HEK293 (cell line): ENCODE results near the gene MYH7B.

ENCODE experiments used
- KLF16 ChIP-seq: fragments of 450-650 bp; formaldehyde crosslinking; IDR thresholded peaks from 2 replicates; pipeline ENCODE4 v1.5.1; 2017; ENCODE audit warnings: missing biosample characterization, missing genetic modification characterization
- PRDM10 ChIP-seq: fragments of 450-650 bp; formaldehyde crosslinking; IDR thresholded peaks from 2 replicates; pipeline ENCODE4 v1.5.1; 2016; ENCODE audit warnings: missing biosample characterization, missing genetic modification characterization
- REST ChIP-seq: fragments of 450-650 bp; formaldehyde crosslinking; IDR thresholded peaks from 2 replicates; pipeline ENCODE4 v1.5.1; 2016; ENCODE audit warnings: missing biosample characterization, missing genetic modification characterization
- SP2 ChIP-seq: fragments of 450-650 bp; formaldehyde crosslinking; IDR thresholded peaks from 2 replicates; pipeline ENCODE4 v1.5.1; 2016; ENCODE audit warnings: missing biosample characterization, missing genetic modification characterization
- YY1 ChIP-seq: fragments of 450-650 bp; formaldehyde crosslinking; IDR thresholded peaks from 2 replicates; pipeline ENCODE4 v1.5.1; 2018; ENCODE audit warnings: missing biosample characterization, missing genetic modification characterization
- ZEB2 ChIP-seq: fragments of 450-650 bp; formaldehyde crosslinking; IDR thresholded peaks from 2 replicates; pipeline ENCODE4 v1.5.1; 2016; ENCODE audit warnings: missing biosample characterization, missing genetic modification characterization
- ZNF324 ChIP-seq: fragments of 450-650 bp; formaldehyde crosslinking; IDR thresholded peaks from 2 replicates; pipeline ENCODE4 v1.5.1; 2016; ENCODE audit warnings: missing biosample characterization, missing genetic modification characterization
- TF ChIP-seq, protein P1 (sequence below): fragments of 450-650 bp; formaldehyde crosslinking; IDR thresholded peaks from 2 replicates; pipeline ENCODE4 v1.5.1; 2016; ENCODE audit warnings: missing biosample characterization, missing genetic modification characterization
- TF ChIP-seq, protein P2 (sequence below): fragments of 450-650 bp; formaldehyde crosslinking; IDR thresholded peaks from 2 replicates; pipeline ENCODE4 v1.5.1; 2016; ENCODE audit warnings: missing biosample characterization, missing genetic modification characterization, low read depth
- TF ChIP-seq, protein P3 (sequence below): fragments of 450-650 bp; formaldehyde crosslinking; IDR thresholded peaks from 2 replicates; pipeline ENCODE4 v1.5.1; 2016; ENCODE audit warnings: missing biosample characterization, missing genetic modification characterization

DNA sequence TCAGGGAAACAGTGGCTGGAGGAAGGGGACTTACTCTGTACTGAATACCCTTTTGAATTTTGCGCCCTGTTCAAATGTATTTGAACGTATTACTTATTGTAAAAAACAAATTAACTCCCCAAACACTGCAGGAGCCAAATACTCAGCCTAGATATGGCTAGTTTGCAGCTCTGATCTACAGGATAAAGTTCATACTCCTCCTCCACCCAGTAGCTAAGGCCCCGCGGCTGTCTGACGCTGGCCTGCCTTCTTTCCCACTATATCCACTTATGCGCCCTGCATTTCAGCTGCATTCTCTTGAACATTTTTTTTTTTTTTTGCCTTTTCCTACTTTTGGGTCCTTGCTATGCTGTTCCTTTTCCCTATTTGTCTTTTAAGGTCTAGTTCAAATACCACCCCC is 6.5 kb upstream of the MYH7B start:
- no peak for TF ChIP-seq PRDM10
- no peak for TF ChIP-seq SP2 (tag by site-specific recombination)
- no peak for TF ChIP-seq YY1 (tag by site-specific recombination)
- TF ChIP-seq, protein P1, sequence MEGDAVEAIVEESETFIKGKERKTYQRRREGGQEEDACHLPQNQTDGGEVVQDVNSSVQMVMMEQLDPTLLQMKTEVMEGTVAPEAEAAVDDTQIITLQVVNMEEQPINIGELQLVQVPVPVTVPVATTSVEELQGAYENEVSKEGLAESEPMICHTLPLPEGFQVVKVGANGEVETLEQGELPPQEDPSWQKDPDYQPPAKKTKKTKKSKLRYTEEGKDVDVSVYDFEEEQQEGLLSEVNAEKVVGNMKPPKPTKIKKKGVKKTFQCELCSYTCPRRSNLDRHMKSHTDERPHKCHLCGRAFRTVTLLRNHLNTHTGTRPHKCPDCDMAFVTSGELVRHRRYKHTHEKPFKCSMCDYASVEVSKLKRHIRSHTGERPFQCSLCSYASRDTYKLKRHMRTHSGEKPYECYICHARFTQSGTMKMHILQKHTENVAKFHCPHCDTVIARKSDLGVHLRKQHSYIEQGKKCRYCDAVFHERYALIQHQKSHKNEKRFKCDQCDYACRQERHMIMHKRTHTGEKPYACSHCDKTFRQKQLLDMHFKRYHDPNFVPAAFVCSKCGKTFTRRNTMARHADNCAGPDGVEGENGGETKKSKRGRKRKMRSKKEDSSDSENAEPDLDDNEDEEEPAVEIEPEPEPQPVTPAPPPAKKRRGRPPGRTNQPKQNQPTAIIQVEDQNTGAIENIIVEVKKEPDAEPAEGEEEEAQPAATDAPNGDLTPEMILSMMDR, result no peak
- TF ChIP-seq REST (tag by site-specific recombination), result no peak
- TF ChIP-seq, protein P2, sequence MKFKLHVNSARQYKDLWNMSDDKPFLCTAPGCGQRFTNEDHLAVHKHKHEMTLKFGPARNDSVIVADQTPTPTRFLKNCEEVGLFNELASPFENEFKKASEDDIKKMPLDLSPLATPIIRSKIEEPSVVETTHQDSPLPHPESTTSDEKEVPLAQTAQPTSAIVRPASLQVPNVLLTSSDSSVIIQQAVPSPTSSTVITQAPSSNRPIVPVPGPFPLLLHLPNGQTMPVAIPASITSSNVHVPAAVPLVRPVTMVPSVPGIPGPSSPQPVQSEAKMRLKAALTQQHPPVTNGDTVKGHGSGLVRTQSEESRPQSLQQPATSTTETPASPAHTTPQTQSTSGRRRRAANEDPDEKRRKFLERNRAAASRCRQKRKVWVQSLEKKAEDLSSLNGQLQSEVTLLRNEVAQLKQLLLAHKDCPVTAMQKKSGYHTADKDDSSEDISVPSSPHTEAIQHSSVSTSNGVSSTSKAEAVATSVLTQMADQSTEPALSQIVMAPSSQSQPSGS, result no peak
- TF ChIP-seq ZNF324 (tag by site-specific recombination), result no peak
- TF ChIP-seq, protein P3, sequence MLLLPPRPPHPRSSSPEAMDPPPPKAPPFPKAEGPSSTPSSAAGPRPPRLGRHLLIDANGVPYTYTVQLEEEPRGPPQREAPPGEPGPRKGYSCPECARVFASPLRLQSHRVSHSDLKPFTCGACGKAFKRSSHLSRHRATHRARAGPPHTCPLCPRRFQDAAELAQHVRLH (tag by site-specific recombination), result no peak
- TF ChIP-seq ZEB2 (tag by site-specific recombination), result no peak
- no peak for TF ChIP-seq KLF16 (tag by site-specific recombination)
